ENCODE results near the gene UBE2U.

GRCh38 chr1:64192290-64192689 is 11.1 kb upstream of the UBE2U start:
- TF ChIP-seq EZH2 (IDR thresholded peaks at IDR 0.05) (no peak), EZH2phosphoT487 (IDR thresholded peaks at IDR 0.05; ENCODE audit: borderline replicate concordance) (no peak), CTCF (IDR thresholded peaks at IDR 0.05 in 2 of 3, conservative IDR thresholded peaks at IDR 0.05 in 1 of 3; ENCODE audit: borderline replicate concordance in 1 of 3, insufficient read depth in 1 of 3, low read depth in 2 of 3, low read length in 2 of 3) (no peak), POLR2AphosphoS5 (IDR thresholded peaks at IDR 0.05; ENCODE audit: low read depth, low read length) (no peak), POLR2A (IDR thresholded peaks at IDR 0.05; ENCODE audit: borderline replicate concordance, extremely low read depth, insufficient read depth, insufficient read length) (no peak), YY1 (IDR thresholded peaks at IDR 0.05; ENCODE audit: extremely low read depth, insufficient replicate concordance, low read depth, low read length) (no peak), JUND (IDR thresholded peaks at IDR 0.05) (no peak), ATF3 (IDR thresholded peaks at IDR 0.05) (no peak), MAX (IDR thresholded peaks at IDR 0.05) (no peak)
